HG03039 (cell line): Measurements from ENCODE around the gene CLTC.

Experiments used
- ATAC-seq: cut with Tn5 transposase; IDR thresholded peaks from one replicate; pipeline ENCODE4 v1.9.1; 2021; ENCODE audit warnings: mild to moderate bottlenecking, moderate library complexity; ENCODE audit not compliant: unreplicated experiment

CLTC gene

GRCh38 chr17:59723041-59723440, 103.3 kb downstream of the CLTC start:
- ATAC-seq, result no peak

- no peak for ATAC-seq
Measured at GRCh38 chr17:59723607-59724006, 103.9 kb downstream of the CLTC start.

- no peak for ATAC-seq
Measured at GRCh38 chr17:59725691-59726090, 106.0 kb downstream of the CLTC start.

- no peak for ATAC-seq
Measured at GRCh38 chr17:59727817-59728533, 108.3 kb downstream of the CLTC start.

GRCh38 chr17:59730268-59730834, 110.7 kb downstream of the CLTC start:
- no peak for ATAC-seq

GRCh38 chr17:59733697-59734096, 114.0 kb downstream of the CLTC start:
- ATAC-seq, result no peak

GRCh38 chr17:59734226-59734625, 114.5 kb downstream of the CLTC start:
- ATAC-seq, result no peak

- ATAC-seq, result no peak
Measured at GRCh38 chr17:59737324-59737723, 117.6 kb downstream of the CLTC start.

GRCh38 chr17:59743842-59744241, 124.1 kb downstream of the CLTC start:
- ATAC-seq, result no peak

GRCh38 chr17:59745040-59745439, 125.3 kb downstream of the CLTC start:
- ATAC-seq, result no peak
